WTC11 (cell line): ENCODE results near the gene DUSP11. TPM values are rescaled to one million over a fixed set of nuclear protein-coding genes. Genes with fewer than 3 reads are reported as not detected.

Experiments used
- ATAC-seq: fragments of 200-7000 bp; cut with Tn5 transposase; 2 replicates; pipeline ENCODE4 v1.10.0; 2021; ENCODE audit warnings: mild to moderate bottlenecking, moderate library complexity
- CTCF ChIA-PET: fragments of 300-600 bp; sonication (Branson Sonifier 250); formaldehyde crosslinking; loops from one replicate; lab custom pipeline; 2021; ENCODE audit warnings: antibody characterized with exemption; lab: Charles Lee
- POLR2A ChIA-PET: fragments of 350-600 bp; sonication (Branson Sonifier 250); formaldehyde crosslinking; loops from one replicate; lab custom pipeline; 2021; ENCODE audit warnings: antibody characterized with exemption; lab: Charles Lee
- DNase-seq: peaks from one replicate; pipeline ENCODE4 v3.0.0; 2021; ENCODE audit warnings: low spot score
- H3K27ac Mint-ChIP-seq: 2 replicates; pipeline ENCODE4 v1.8.0; 2021; ENCODE audit warnings: mixed read lengths
- H3K27me3 Mint-ChIP-seq: 2 replicates; pipeline ENCODE4 v1.8.0; 2021; ENCODE audit warnings: low read depth, mild to moderate bottlenecking, moderate library complexity, mixed read lengths
- H3K36me3 Mint-ChIP-seq: 2 replicates; pipeline ENCODE4 v1.8.0; 2021; ENCODE audit warnings: mixed read lengths
- H3K4me1 Mint-ChIP-seq: 2 replicates; pipeline ENCODE4 v1.8.0; 2022; ENCODE audit warnings: mixed read lengths
- H3K4me3 Mint-ChIP-seq: 2 replicates; pipeline ENCODE4 v1.8.0; 2021; ENCODE audit warnings: mild to moderate bottlenecking, moderate library complexity, mixed read lengths
- H3K9me3 Mint-ChIP-seq: 2 replicates; pipeline ENCODE4 v1.8.0; 2021; ENCODE audit warnings: mixed read lengths
- EMX1 ChIP-seq: fragments of 250-450 bp; sonication (Bioruptor Pico); IDR thresholded peaks from 2 replicates; pipeline ENCODE4 v1.8.0; 2021; ENCODE audit warnings: mild to moderate bottlenecking
- ETV6 ChIP-seq: sonication (generic); formaldehyde crosslinking; IDR thresholded peaks from 2 replicates; pipeline ENCODE4 v1.8.1; 2022; ENCODE audit warnings: mild to moderate bottlenecking, missing genetic modification reagents
- GRHL2 ChIP-seq: fragments of 250-450 bp; sonication (Bioruptor Pico); IDR thresholded peaks from 2 replicates; pipeline ENCODE4 v1.8.0; 2022; ENCODE audit warnings: mild to moderate bottlenecking, moderate library complexity; ENCODE audit not compliant: insufficient replicate concordance, severe bottlenecking
- RORB ChIP-seq: fragments of 250-450 bp; sonication (Bioruptor Pico); IDR thresholded peaks from 2 replicates; pipeline ENCODE4 v1.9.0; 2021; ENCODE audit warnings: mild to moderate bottlenecking
- SMAD4 ChIP-seq: sonication (generic); formaldehyde crosslinking; IDR thresholded peaks from 2 replicates; pipeline ENCODE4 v1.8.0; 2022; ENCODE audit warnings: mild to moderate bottlenecking, missing genetic modification reagents
- SP1 ChIP-seq: sonication (generic); formaldehyde crosslinking; conservative IDR thresholded peaks from 2 replicates; pipeline ENCODE4 v1.8.1; 2022; ENCODE audit warnings: missing genetic modification reagents
- TEAD1 ChIP-seq: sonication (generic); formaldehyde crosslinking; IDR thresholded peaks from 2 replicates; pipeline ENCODE4 v1.8.0; 2022; ENCODE audit warnings: mild to moderate bottlenecking, missing genetic modification reagents
- ZBTB21 ChIP-seq: sonication (generic); formaldehyde crosslinking; IDR thresholded peaks from 2 replicates; pipeline ENCODE4 v1.8.1; 2023; ENCODE audit warnings: mild to moderate bottlenecking, missing genetic modification reagents, borderline replicate concordance
- ZNF121 ChIP-seq: sonication (generic); formaldehyde crosslinking; IDR thresholded peaks from 2 replicates; pipeline ENCODE4 v1.8.0; 2023; ENCODE audit warnings: missing genetic modification reagents
- ZNF138 ChIP-seq: sonication (generic); formaldehyde crosslinking; conservative IDR thresholded peaks from 2 replicates; pipeline ENCODE4 v1.8.1; 2022; ENCODE audit warnings: mild to moderate bottlenecking, moderate library complexity, missing genetic modification reagents
- total RNA-seq: library from RNA; stranded (reverse); gene quantifications from 3 replicates; pipeline ENCODE4 v1.2.3, GENCODE V29; 2021
- TF ChIP-seq, protein P1 (sequence below): sonication (generic); formaldehyde crosslinking; IDR thresholded peaks from 2 replicates; pipeline ENCODE4 v1.8.1; 2023; ENCODE audit warnings: mild to moderate bottlenecking, missing genetic modification reagents
- TF ChIP-seq, protein P2 (sequence below): sonication (generic); formaldehyde crosslinking; IDR thresholded peaks from 2 replicates; pipeline ENCODE4 v1.8.0; 2022; ENCODE audit warnings: mild to moderate bottlenecking, missing genetic modification reagents
- TF ChIP-seq, protein P3 (sequence below): sonication (generic); formaldehyde crosslinking; IDR thresholded peaks from 2 replicates; pipeline ENCODE4 v1.8.1; 2022; ENCODE audit warnings: low read depth, mild to moderate bottlenecking, moderate library complexity, missing genetic modification reagents, borderline replicate concordance
- TF ChIP-seq, protein P4 (sequence below): sonication (generic); formaldehyde crosslinking; IDR thresholded peaks from 2 replicates; pipeline ENCODE4 v1.8.1; 2022; ENCODE audit warnings: low read depth, missing genetic modification reagents, borderline replicate concordance
- TF ChIP-seq, protein P5 (sequence below): sonication (generic); formaldehyde crosslinking; IDR thresholded peaks from 2 replicates; pipeline ENCODE4 v1.8.0; 2023; ENCODE audit warnings: missing genetic modification reagents, mild to moderate bottlenecking, borderline replicate concordance
- TF ChIP-seq, protein P6 (sequence below): fragments of 250-450 bp; sonication (Bioruptor Pico); IDR thresholded peaks from 2 replicates; pipeline ENCODE4 v1.9.0; 2021; ENCODE audit warnings: moderate library complexity, mild to moderate bottlenecking, inconsistent platforms, borderline replicate concordance
- TF ChIP-seq, protein P7 (sequence below): fragments of 250-450 bp; sonication (Bioruptor Pico); IDR thresholded peaks from 2 replicates; pipeline ENCODE4 v2.1.2; 2022; ENCODE audit warnings: mild to moderate bottlenecking, moderate library complexity

DUSP11 gene
- total RNA-seq, 1 experiment from 2014 or later = 16.8 TPM

DNA sequence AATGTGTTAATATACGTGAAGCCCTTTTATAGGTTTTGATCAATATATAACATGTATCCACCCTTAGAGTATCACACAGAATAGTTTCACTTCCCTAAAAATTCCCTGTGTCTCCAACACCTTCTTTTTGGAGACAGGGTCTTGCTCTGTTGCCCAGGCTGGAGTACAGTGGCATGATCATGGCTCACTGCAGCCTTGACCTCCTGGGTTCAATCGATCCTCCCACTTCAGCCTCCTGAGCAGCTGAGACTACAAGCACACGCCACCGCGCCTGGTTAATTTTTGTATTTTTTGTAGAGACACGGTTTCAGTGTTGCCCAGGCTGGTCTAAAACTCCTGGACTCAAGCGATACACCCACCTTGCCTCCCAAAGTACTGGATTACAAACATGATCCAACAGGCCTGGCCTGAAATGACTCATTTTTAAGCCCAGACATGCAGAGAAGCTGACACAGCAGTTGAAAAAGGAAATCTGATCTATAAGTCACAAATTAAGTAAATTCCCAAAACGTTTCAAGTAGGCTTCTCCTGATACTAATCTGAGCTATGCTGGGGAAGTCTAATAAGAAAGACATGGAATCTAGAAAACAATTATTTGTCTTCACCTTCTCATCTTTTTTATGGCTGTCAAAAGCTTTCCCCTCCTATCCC, 2.9 kb downstream of the DUSP11 start:
- ATAC-seq (no peak), DNase-seq (no peak)
- Mint-ChIP-seq H3K27me3 (no peaks in the 10 kb centered on the region), H3K27ac (no peak overlapping the region), H3K4me3 (no peak overlapping the region), H3K4me1 (peaks cover 10% of the 10 kb centered on the region), H3K9me3 (no peaks in the 10 kb centered on the region), H3K36me3 (peaks cover 38% of the 10 kb centered on the region)
- TF ChIP-seq, protein P1, sequence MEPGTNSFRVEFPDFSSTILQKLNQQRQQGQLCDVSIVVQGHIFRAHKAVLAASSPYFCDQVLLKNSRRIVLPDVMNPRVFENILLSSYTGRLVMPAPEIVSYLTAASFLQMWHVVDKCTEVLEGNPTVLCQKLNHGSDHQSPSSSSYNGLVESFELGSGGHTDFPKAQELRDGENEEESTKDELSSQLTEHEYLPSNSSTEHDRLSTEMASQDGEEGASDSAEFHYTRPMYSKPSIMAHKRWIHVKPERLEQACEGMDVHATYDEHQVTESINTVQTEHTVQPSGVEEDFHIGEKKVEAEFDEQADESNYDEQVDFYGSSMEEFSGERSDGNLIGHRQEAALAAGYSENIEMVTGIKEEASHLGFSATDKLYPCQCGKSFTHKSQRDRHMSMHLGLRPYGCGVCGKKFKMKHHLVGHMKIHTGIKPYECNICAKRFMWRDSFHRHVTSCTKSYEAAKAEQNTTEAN (CRISPR knock-in tag) = no peak
- TF ChIP-seq, protein P2, sequence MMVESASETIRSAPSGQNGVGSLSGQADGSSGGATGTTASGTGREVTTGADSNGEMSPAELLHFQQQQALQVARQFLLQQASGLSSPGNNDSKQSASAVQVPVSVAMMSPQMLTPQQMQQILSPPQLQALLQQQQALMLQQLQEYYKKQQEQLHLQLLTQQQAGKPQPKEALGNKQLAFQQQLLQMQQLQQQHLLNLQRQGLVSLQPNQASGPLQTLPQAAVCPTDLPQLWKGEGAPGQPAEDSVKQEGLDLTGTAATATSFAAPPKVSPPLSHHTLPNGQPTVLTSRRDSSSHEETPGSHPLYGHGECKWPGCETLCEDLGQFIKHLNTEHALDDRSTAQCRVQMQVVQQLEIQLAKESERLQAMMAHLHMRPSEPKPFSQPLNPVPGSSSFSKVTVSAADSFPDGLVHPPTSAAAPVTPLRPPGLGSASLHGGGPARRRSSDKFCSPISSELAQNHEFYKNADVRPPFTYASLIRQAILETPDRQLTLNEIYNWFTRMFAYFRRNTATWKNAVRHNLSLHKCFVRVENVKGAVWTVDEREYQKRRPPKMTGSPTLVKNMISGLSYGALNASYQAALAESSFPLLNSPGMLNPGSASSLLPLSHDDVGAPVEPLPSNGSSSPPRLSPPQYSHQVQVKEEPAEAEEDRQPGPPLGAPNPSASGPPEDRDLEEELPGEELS (CRISPR knock-in tag) = no peak
- TF ChIP-seq, protein P3, sequence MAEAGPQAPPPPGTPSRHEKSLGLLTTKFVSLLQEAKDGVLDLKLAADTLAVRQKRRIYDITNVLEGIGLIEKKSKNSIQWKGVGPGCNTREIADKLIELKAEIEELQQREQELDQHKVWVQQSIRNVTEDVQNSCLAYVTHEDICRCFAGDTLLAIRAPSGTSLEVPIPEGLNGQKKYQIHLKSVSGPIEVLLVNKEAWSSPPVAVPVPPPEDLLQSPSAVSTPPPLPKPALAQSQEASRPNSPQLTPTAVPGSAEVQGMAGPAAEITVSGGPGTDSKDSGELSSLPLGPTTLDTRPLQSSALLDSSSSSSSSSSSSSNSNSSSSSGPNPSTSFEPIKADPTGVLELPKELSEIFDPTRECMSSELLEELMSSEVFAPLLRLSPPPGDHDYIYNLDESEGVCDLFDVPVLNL = no peak
- TF ChIP-seq ETV6 (CRISPR knock-in tag) (no peak), ZBTB21 (CRISPR knock-in tag) (no peak), RORB (no peak), GRHL2 (no peak), EMX1 (CRISPR knock-in tag) (no peak), TEAD1 (no peak), SMAD4 (CRISPR knock-in tag) (no peak), ZNF138 (CRISPR knock-in tag) (no peak), SP1 (CRISPR knock-in tag) (no peak), ZNF121 (no peak)
- TF ChIP-seq, protein P4, sequence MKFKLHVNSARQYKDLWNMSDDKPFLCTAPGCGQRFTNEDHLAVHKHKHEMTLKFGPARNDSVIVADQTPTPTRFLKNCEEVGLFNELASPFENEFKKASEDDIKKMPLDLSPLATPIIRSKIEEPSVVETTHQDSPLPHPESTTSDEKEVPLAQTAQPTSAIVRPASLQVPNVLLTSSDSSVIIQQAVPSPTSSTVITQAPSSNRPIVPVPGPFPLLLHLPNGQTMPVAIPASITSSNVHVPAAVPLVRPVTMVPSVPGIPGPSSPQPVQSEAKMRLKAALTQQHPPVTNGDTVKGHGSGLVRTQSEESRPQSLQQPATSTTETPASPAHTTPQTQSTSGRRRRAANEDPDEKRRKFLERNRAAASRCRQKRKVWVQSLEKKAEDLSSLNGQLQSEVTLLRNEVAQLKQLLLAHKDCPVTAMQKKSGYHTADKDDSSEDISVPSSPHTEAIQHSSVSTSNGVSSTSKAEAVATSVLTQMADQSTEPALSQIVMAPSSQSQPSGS = no peak
- TF ChIP-seq, protein P5, sequence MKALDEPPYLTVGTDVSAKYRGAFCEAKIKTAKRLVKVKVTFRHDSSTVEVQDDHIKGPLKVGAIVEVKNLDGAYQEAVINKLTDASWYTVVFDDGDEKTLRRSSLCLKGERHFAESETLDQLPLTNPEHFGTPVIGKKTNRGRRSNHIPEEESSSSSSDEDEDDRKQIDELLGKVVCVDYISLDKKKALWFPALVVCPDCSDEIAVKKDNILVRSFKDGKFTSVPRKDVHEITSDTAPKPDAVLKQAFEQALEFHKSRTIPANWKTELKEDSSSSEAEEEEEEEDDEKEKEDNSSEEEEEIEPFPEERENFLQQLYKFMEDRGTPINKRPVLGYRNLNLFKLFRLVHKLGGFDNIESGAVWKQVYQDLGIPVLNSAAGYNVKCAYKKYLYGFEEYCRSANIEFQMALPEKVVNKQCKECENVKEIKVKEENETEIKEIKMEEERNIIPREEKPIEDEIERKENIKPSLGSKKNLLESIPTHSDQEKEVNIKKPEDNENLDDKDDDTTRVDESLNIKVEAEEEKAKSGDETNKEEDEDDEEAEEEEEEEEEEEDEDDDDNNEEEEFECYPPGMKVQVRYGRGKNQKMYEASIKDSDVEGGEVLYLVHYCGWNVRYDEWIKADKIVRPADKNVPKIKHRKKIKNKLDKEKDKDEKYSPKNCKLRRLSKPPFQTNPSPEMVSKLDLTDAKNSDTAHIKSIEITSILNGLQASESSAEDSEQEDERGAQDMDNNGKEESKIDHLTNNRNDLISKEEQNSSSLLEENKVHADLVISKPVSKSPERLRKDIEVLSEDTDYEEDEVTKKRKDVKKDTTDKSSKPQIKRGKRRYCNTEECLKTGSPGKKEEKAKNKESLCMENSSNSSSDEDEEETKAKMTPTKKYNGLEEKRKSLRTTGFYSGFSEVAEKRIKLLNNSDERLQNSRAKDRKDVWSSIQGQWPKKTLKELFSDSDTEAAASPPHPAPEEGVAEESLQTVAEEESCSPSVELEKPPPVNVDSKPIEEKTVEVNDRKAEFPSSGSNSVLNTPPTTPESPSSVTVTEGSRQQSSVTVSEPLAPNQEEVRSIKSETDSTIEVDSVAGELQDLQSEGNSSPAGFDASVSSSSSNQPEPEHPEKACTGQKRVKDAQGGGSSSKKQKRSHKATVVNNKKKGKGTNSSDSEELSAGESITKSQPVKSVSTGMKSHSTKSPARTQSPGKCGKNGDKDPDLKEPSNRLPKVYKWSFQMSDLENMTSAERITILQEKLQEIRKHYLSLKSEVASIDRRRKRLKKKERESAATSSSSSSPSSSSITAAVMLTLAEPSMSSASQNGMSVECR (CRISPR knock-in tag) = no peak
- TF ChIP-seq, protein P6, sequence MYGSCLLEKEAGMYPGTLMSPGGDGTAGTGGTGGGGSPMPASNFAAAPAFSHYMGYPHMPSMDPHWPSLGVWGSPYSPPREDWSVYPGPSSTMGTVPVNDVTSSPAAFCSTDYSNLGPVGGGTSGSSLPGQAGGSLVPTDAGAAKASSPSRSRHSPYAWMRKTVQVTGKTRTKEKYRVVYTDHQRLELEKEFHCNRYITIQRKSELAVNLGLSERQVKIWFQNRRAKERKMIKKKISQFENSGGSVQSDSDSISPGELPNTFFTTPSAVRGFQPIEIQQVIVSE (CRISPR knock-in tag) = no peak
- TF ChIP-seq, protein P7, sequence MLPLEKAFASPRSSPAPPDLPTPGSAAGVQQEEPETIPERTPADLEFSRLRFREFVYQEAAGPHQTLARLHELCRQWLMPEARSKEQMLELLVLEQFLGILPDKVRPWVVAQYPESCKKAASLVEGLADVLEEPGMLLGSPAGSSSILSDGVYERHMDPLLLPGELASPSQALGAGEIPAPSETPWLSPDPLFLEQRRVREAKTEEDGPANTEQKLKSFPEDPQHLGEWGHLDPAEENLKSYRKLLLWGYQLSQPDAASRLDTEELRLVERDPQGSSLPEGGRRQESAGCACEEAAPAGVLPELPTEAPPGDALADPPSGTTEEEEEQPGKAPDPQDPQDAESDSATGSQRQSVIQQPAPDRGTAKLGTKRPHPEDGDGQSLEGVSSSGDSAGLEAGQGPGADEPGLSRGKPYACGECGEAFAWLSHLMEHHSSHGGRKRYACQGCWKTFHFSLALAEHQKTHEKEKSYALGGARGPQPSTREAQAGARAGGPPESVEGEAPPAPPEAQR (CRISPR knock-in tag) = no peak
- ChIA-PET POLR2A (no interaction called here), CTCF (no interaction called here)
